Heart right ventricle (tissue), 16 donors: ENCODE measurements around the gene PCDHGA1. TPM values are rescaled to one million over a fixed set of nuclear protein-coding genes. Genes with fewer than 3 reads are reported as not detected.

Source experiments
- ATAC-seq, 8 donors: fragments of 200-7000 bp; cut with Tn5 transposase; one replicate each; pipeline ENCODE4 v1.9.1; 2020; ENCODE audit warnings: mild to moderate bottlenecking in 8 of 8, moderate library complexity in 8 of 8, moderate number of reproducible peaks in 1 of 8
- DNase-seq, 2 donors: peaks; one replicate each; pipeline ENCODE4 v3.0.0-alpha.2; 2020
- H3K27ac ChIP-seq, 10 donors: fragments of 200-600 bp; sonication (generic) in 2 of 10; one replicate each; pipeline versions ENCODE4 v1.5.0 to v1.8.0; 2020 to 2022; ENCODE audit warnings: mild to moderate bottlenecking in 3 of 10
- H3K27me3 ChIP-seq, 7 donors: fragments of 200-600 bp; one replicate each; pipeline ENCODE4 v1.8.0; 2021 to 2022; ENCODE audit warnings: mild to moderate bottlenecking in 2 of 7
- H3K36me3 ChIP-seq, 9 donors: fragments of 200-600 bp; sonication (generic) in 1 of 9; one replicate each; pipeline versions ENCODE4 v1.5.0 to v1.8.0; 2020 to 2022; ENCODE audit warnings: mild to moderate bottlenecking in 2 of 9
- H3K4me1 ChIP-seq, 9 donors: fragments of 200-600 bp; sonication (generic) in 1 of 9; one replicate each; pipeline versions ENCODE4 v1.5.0 to v1.8.0; 2020 to 2022; ENCODE audit warnings: mild to moderate bottlenecking in 4 of 9
- H3K4me3 ChIP-seq, 10 donors: fragments of 200-600 bp; sonication (generic) in 2 of 10; one replicate each; pipeline versions ENCODE4 v1.5.0 to v1.8.0; 2020 to 2022; ENCODE audit warnings: mild to moderate bottlenecking in 7 of 10, moderate library complexity in 2 of 10
- H3K9me3 ChIP-seq, 11 donors: fragments of 200-600 bp in 10 of 11; sonication (generic) in 2 of 11; one replicate each; pipeline versions ENCODE4 v1.5.0 to v1.8.0; 2013 to 2022; ENCODE audit warnings: mild to moderate bottlenecking in 2 of 11, control low read depth in 1 of 11, moderate library complexity in 1 of 11
- CTCF ChIP-seq, 9 donors: fragments of 200-600 bp; sonication (generic) in 2 of 9; IDR thresholded peaks; one replicate each; pipeline versions ENCODE4 v1.5.0 to v1.8.0; 2021 to 2022; ENCODE audit warnings: antibody characterized with exemption in 9 of 9, mild to moderate bottlenecking in 5 of 9, moderate library complexity in 1 of 9
- WGBS, 2 donors: extraction: QIAGEN DNeasy Blood & Tissue Kit; methylation state at CpG; one replicate each; pipeline ENCODE4 v1.1.7; 2013; ENCODE audit warnings: inconsistent platforms in 1 of 2; 5-methylcytosine and 5-hydroxymethylcytosine counted together
- intact Hi-C, 10 donors: fragments of 100-400 bp; cut with DNase I; formaldehyde crosslinking; loops; one replicate each; pipeline versions ENCODE4 v1.11.1 to v1.14.2; 2022
- polyA plus RNA-seq, 2 donors: library from polyadenylated mRNA; stranded (reverse); fragments of 200-250 nt; gene quantifications; one replicate each; pipeline ENCODE4 v1.2.3, GENCODE V29; 2013
- total RNA-seq, 10 donors: library from RNA; stranded (reverse); fragmentation: NEBNext Ultra II Directional in 3 of 10; extraction: Animal tissue kit (Norgen Biotek cat#: 25700) in 3 of 10; gene quantifications; one replicate each; pipeline versions ENCODE4 v1.2.1 to v1.2.4, GENCODE V29; 2021 to 2023
- donor health status: Arrhythmogenic right ventricular cardiomyopathy.
- donor health status: ischemic (EF 13 %, LVEDD 7.1; RV severe dilation, severe dysfunction).
- donor health status: healthy with polysubstance abuse.
- donor health status: DM: no; HTN: yes; CAD: no.
- donor health status: DM: no; HTN: no; CAD: no.
- donor health status: ischemic (EF 25% LVEDD 6.9; RV normal size, moderate dysfunction).
- donor health status: ischemic (EF 25% LVEDD 5.7; RV mildly dilated, moderate dysfunction).
- donor health status: healthy.
- donor health status: DM: yes; HTN: yes; CAD: no.
- donor health status: Ischemic cardiomyopathy.
- donor health status: ischemic (EF 35%, LVEDD 5.7; RV mildly dilated, moderate dysfunction).
- donor health status: nonischemic (EF 11% LVEDD 7.7; RV severe dilation, severe dysfunction).
- donor health status: DM: yes; HTN: yes; CAD: no.
- donor health status: PGD.
- donor health status: ischemic (EF 29% LVEDD 5.4; RV normal size, mild dysfunction).
- donor health status: nonischemic (EF 23%, LVEDD 6.1; RV moderate dilation, normal function).

Gene PCDHGA1
- total and polyA plus RNA-seq, 12 donors, result 0.57 to 5.0 (median 2.6) TPM

GRCh38 chr5:141422742-141423291 is 92.5 kb downstream of the PCDHGA1 start:
- H3K4me1 ChIP-seq, result peaks cover 0 to 20% (median 6%) of the 10 kb centered on the region in 9 donors

GRCh38 chr5:141427783-141428426 is 97.6 kb downstream of the PCDHGA1 start:
- no peak for TF ChIP-seq CTCF (IDR thresholded peaks at IDR 0.05)
- Histone ChIP-seq H3K9me3 (peaks cover 0 to 100% (median 77%) of the 10 kb centered on the region in 11 donors), H3K27ac (no peak overlapping the region), H3K36me3 (peaks cover 0 to 60% (median 0%) of the 10 kb centered on the region in 9 donors), H3K4me1 (peaks cover 0 to 22% (median 0%) of the 10 kb centered on the region in 9 donors), H3K27me3 (peaks cover 0 to 98% (median 0%) of the 10 kb centered on the region in 7 donors), H3K4me3 (no peak overlapping the region)
- WGBS, 2 donors, result 54 to 55% methylated on average over 53 of the region's 53 CpGs
- DNase-seq, result no peak
- intact Hi-C loops, result loop anchor here in 2 of 10 donors (5.0 to 10.0 kb wide), 2 partner anchors 94 to 97 kb away; no protein-coding TSS in a partner anchor
- peak in 1 of 8 donors; percentile 18 for ATAC-seq

More at GRCh38 chr5:141422742-141423291, 92.5 kb downstream of the PCDHGA1 start:
- H3K27ac ChIP-seq, result no peak overlapping the region
- 31 to 35% methylated on average over 42 of the region's 42 CpGs for WGBS, 2 donors
- intact Hi-C loops, result loop anchor here in 3 of 10 donors (5.0 to 10.0 kb wide), 3 partner anchors 81 to 102 kb away; partner anchors contain the start of gene PCDHGA3 (in 1 of the 3)
- H3K4me3 ChIP-seq, result no peak overlapping the region
- DNase-seq (no peak), ATAC-seq (no peak)
- peaks cover 0 to 65% (median 0%) of the 10 kb centered on the region in 9 donors for H3K36me3 ChIP-seq
- H3K27me3 ChIP-seq, result peaks cover 0 to 99% (median 0%) of the 10 kb centered on the region in 7 donors
- peaks cover 0 to 100% (median 82%) of the 10 kb centered on the region in 11 donors for H3K9me3 ChIP-seq
- TF ChIP-seq CTCF (IDR thresholded peaks at IDR 0.05), result no peak

GRCh38 chr5:141430332-141431113 is 100.2 kb downstream of the PCDHGA1 start, which contains the start of gene PCDHGA12:
Gene PCDHGA12 (plus strand): TSS chr5:141430507. CDS start chr5:141430760, 253 bp downstream.
- intact Hi-C loops, result loop anchor here in 6 of 10 donors (2.0 to 5.0 kb wide), 4 partner anchors 92 to 130 kb away; no protein-coding TSS in a partner anchor
- Histone ChIP-seq H3K4me1 (peaks cover 0 to 22% (median 0%) of the 10 kb centered on the region in 9 donors), H3K9me3 (peaks cover 0 to 100% (median 79%) of the 10 kb centered on the region in 11 donors), H3K27me3 (peaks cover 0 to 78% (median 0%) of the 10 kb centered on the region in 7 donors), H3K27ac (peak within 1 kb of the TSS in 7 of 10 donors; percentile 5 to 52 (median 31)), H3K4me3 (peak within 1 kb of the TSS in 9 of 10 donors; percentile 24 to 52 (median 40)), H3K36me3 (peaks cover 0 to 49% (median 0%) of the 10 kb centered on the region in 9 donors)
- 22 to 32% methylated on average over 33 of the region's 33 CpGs for WGBS, 2 donors
- ATAC-seq (peak; percentile 69 to 92 (median 90)), DNase-seq (peak in 1 of 2 donors; percentile 69)
- peak; percentile 6 to 69 (median 60) for TF ChIP-seq CTCF (IDR thresholded peaks at IDR 0.05)
